HepG2 (cell line): ENCODE results near the gene HPCAL1. TPM values are rescaled to one million over a fixed set of nuclear protein-coding genes. Genes with fewer than 3 reads are reported as not detected.
A peak's percentile ranks its signal among the peaks of the same experiment; 100 is the strongest.

ENCODE experiments used
- ATAC-seq: fragments of 200-7000 bp; cut with Tn5 transposase; 3 replicates; pipeline ENCODE4 v1.9.1; 2020; ENCODE audit warnings: mild to moderate bottlenecking, moderate library complexity
- BruUV-seq: library from RNA; stranded (reverse); fragments of 400-500 nt; replicated peaks from 2 replicates; lab custom pipeline; 2021; lab: Mats Ljungman, UMichigan
- CTCF ChIA-PET: fragments of 300-600 bp; formaldehyde crosslinking; extraction: SDS; loops from one replicate; lab custom pipeline; 2021; ENCODE audit warnings: low total read pairs, inconsistent platforms, low intra/inter-chr PET ratio; lab: Yijun Ruan, JAX
- POLR2A ChIA-PET: fragments of 350-600 bp; sonication (Branson Sonifier 250); formaldehyde crosslinking; loops from one replicate; lab custom pipeline; 2020; ENCODE audit warnings: antibody characterized with exemption, inconsistent platforms; lab: Yijun Ruan, JAX
- DNase-seq: peaks from one replicate; pipeline ENCODE4 v3.0.0-alpha.2; 2015; ENCODE audit warnings: low spot score
- FAIRE-seq: peaks from 3 replicates; lab custom pipeline; 2011; peaks lifted over from hg19 to GRCh38; lab: Jason Lieb, UNC
- H2AFZ ChIP-seq: one replicate; pipeline ENCODE4 v1.6.1; 2011; ENCODE audit warnings: low read length, inconsistent platforms
- H3K27ac ChIP-seq: fragments of 300-600 bp; 3 replicates; pipeline ENCODE4 v1.8.0; 2011; ENCODE audit warnings: mixed run types, mild to moderate bottlenecking, mixed read lengths, low read length, inconsistent platforms; ENCODE audit not compliant: insufficient read depth; ENCODE audit errors: extremely low read length
- H3K27me3 ChIP-seq, 2 experiments: fragments of 200-600 bp in 1 of 2; 2 replicates in 1 of 2; 3 replicates in 1 of 2; pipeline versions ENCODE4 v1.6.0 to v1.8.0; 2011; ENCODE audit warnings: low read length in 2 of 2, mild to moderate bottlenecking in 2 of 2, moderate library complexity in 2 of 2, inconsistent platforms in 1 of 2; ENCODE audit not compliant: insufficient read depth in 2 of 2, control insufficient read depth in 1 of 2
- H3K36me3 ChIP-seq, 2 experiments: fragments of 200-600 bp in 1 of 2; replicated peaks in 1 of 2; 2 replicates in 1 of 2; 3 replicates in 1 of 2; pipeline versions ENCODE4 v1.5.1 to v1.8.0; 2011; ENCODE audit warnings: low read length in 2 of 2, inconsistent platforms in 1 of 2; ENCODE audit not compliant: insufficient read depth in 2 of 2, control insufficient read depth in 1 of 2
- H3K4me1 ChIP-seq: 2 replicates; pipeline ENCODE4 v1.5.1; 2012; ENCODE audit warnings: low read length, inconsistent platforms; ENCODE audit not compliant: insufficient read depth
- H3K4me2 ChIP-seq: 2 replicates; pipeline ENCODE4 v1.6.0; 2011; ENCODE audit warnings: low read depth, low read length, inconsistent platforms
- H3K4me3 ChIP-seq, 3 experiments: fragments of 200-600 bp in 1 of 3; sonication (generic), shearing (Covaris generic) in 1 of 3; replicated peaks in 1 of 3; 2 replicates each; pipeline ENCODE4 v1.5.1; 2011 to 2016; ENCODE audit warnings: low read length in 3 of 3, inconsistent platforms in 2 of 3, low read depth in 2 of 3, mild to moderate bottlenecking in 2 of 3, control low read depth in 1 of 3, mixed read lengths in 1 of 3; ENCODE audit not compliant: insufficient read depth in 1 of 3
- H3K79me2 ChIP-seq: one replicate; pipeline ENCODE4 v1.6.1; 2011; ENCODE audit warnings: low read length, inconsistent platforms; ENCODE audit not compliant: insufficient read depth
- H3K9ac ChIP-seq: 2 replicates; pipeline ENCODE4 v1.6.0; 2011; ENCODE audit warnings: mild to moderate bottlenecking, low read depth, low read length, inconsistent platforms; ENCODE audit not compliant: insufficient read depth
- H3K9me3 ChIP-seq: 2 replicates; pipeline ENCODE4 v1.5.1; 2012; ENCODE audit warnings: mild to moderate bottlenecking, low read length
- H4K20me1 ChIP-seq: 2 replicates; pipeline ENCODE4 v1.6.0; 2011; ENCODE audit warnings: inconsistent platforms, mild to moderate bottlenecking, low read length, moderate library complexity; ENCODE audit not compliant: insufficient read depth
- AGO1 ChIP-seq: fragments of 200-400 bp; formaldehyde crosslinking; IDR thresholded peaks from 2 replicates; pipeline ENCODE4 v1.6.1; 2017; ENCODE audit warnings: mild to moderate bottlenecking, low read depth, low read length, moderate library complexity; ENCODE audit not compliant: poor library complexity, severe bottlenecking
- FOSL2 ChIP-seq: sonication (generic); formaldehyde crosslinking; IDR thresholded peaks from 2 replicates; pipeline ENCODE4 v1.4.0; 2020; ENCODE audit warnings: missing genetic modification reagents
- FOXJ3 ChIP-seq: sonication (generic); formaldehyde crosslinking; IDR thresholded peaks from 2 replicates; pipeline ENCODE4 v1.4.0; 2020; ENCODE audit warnings: missing genetic modification reagents, mild to moderate bottlenecking, borderline replicate concordance
- RBM39 ChIP-seq: fragments of 200-400 bp; formaldehyde crosslinking; IDR thresholded peaks from one replicate; pipeline ENCODE4 v1.6.1; 2018; ENCODE audit warnings: antibody characterized with exemption, mild to moderate bottlenecking, low read depth, low read length; ENCODE audit not compliant: poor library complexity, severe bottlenecking
- RFX1 ChIP-seq: fragments of 450-650 bp; IDR thresholded peaks from 2 replicates; pipeline ENCODE4 v1.6.1; 2017
- RXRB ChIP-seq: IDR thresholded peaks from 2 replicates; pipeline ENCODE4 v1.6.1; 2016; ENCODE audit warnings: borderline replicate concordance, missing genetic modification reagents, missing compliant biosample characterization
- SCMH1 ChIP-seq: sonication (generic); formaldehyde crosslinking; IDR thresholded peaks from 2 replicates; pipeline ENCODE4 v1.9.0; 2021; ENCODE audit warnings: missing genetic modification reagents, mild to moderate bottlenecking, borderline replicate concordance
- SIX1 ChIP-seq: sonication (generic); formaldehyde crosslinking; IDR thresholded peaks from 2 replicates; pipeline ENCODE4 v1.4.0; 2020; ENCODE audit warnings: missing genetic modification reagents, borderline replicate concordance
- ZFP36 ChIP-seq: fragments of 150-350 bp; IDR thresholded peaks from 2 replicates; pipeline ENCODE4 v1.6.1; 2018; ENCODE audit warnings: borderline replicate concordance, low read length, low read depth; ENCODE audit not compliant: partially characterized antibody
- ZNF552 ChIP-seq: sonication (generic); formaldehyde crosslinking; IDR thresholded peaks from 2 replicates; pipeline ENCODE4 v1.9.0; 2022; ENCODE audit warnings: missing genetic modification reagents, mild to moderate bottlenecking, borderline replicate concordance
- ZNF720 ChIP-seq: sonication (generic); formaldehyde crosslinking; IDR thresholded peaks from 2 replicates; pipeline ENCODE4 v1.4.0; 2020; ENCODE audit warnings: missing genetic modification reagents
- ZNF777 ChIP-seq: sonication (generic); formaldehyde crosslinking; IDR thresholded peaks from 2 replicates; pipeline ENCODE4 v1.4.0; 2020; ENCODE audit warnings: missing genetic modification reagents
- WGBS: methylation state at CpG from one replicate; pipeline ENCODE4 v1.1.6; 2017; ENCODE audit warnings: low lambda C conversion rate; 5-methylcytosine and 5-hydroxymethylcytosine counted together
- in situ Hi-C: cut with HindIII; loops from 2 replicates; pipeline ENCODE4 v1.10.0; 2017; ENCODE audit warnings: low pct_unique_long_range_greater_than_20kb; ENCODE audit not compliant: extremely low pct_ligation_motif_present
- intact Hi-C: fragments of 100-400 bp; cut with micrococcal nuclease; formaldehyde crosslinking; loops from one replicate; pipeline ENCODE4 v1.10.0; 2022; ENCODE audit not compliant: unreplicated experiment
- polyA plus RNA-seq, 8 experiments: library from polyadenylated mRNA; depleted of rRNA in 3 of 8; stranded (reverse) in 7 of 8; unstranded in 1 of 8; fragments of >200 nt; fragmentation: Illumina TruSeq in 4 of 8; extraction: Trizol in 4 of 8; gene quantifications; 2 replicates each; pipeline versions ENCODE4 v1.2.1 to v1.2.3, GENCODE V29; 2011 to 2016; ENCODE audit warnings: low read depth in 4 of 8, missing spikeins in 1 of 8, mixed read lengths in 1 of 8; ENCODE audit not compliant: insufficient read depth in 1 of 8
- total RNA-seq, 5 experiments: library from RNA; depleted of rRNA; stranded (reverse); fragments of >200 nt; fragmentation: Illumina TruSeq; extraction: Trizol; gene quantifications; 2 replicates each; pipeline ENCODE4 v1.2.3, GENCODE V29; 2016; ENCODE audit warnings: low read depth in 1 of 5
- TF ChIP-seq, protein P1 (sequence below), 2 experiments: sonication (generic) in 1 of 2; formaldehyde crosslinking in 1 of 2; IDR thresholded peaks; 2 replicates each; pipeline versions ENCODE4 v1.5.1 to v1.6.1; 2011 to 2020; ENCODE audit warnings: borderline replicate concordance in 1 of 2, low read depth in 1 of 2, low read length in 1 of 2, mild to moderate bottlenecking in 1 of 2, missing genetic modification reagents in 1 of 2, moderate library complexity in 1 of 2
- TF ChIP-seq, protein P2 (sequence below): sonication (generic); formaldehyde crosslinking; IDR thresholded peaks from 2 replicates; pipeline ENCODE4 v1.5.0; 2020; ENCODE audit warnings: mild to moderate bottlenecking, missing genetic modification reagents, borderline replicate concordance

HPCAL1 gene
- total and polyA plus RNA-seq, 2 of the 13 experiments (the other 11 are each of a cell fraction or from before 2014, with no cell fraction given): 29.5 to 29.9 TPM

DNA sequence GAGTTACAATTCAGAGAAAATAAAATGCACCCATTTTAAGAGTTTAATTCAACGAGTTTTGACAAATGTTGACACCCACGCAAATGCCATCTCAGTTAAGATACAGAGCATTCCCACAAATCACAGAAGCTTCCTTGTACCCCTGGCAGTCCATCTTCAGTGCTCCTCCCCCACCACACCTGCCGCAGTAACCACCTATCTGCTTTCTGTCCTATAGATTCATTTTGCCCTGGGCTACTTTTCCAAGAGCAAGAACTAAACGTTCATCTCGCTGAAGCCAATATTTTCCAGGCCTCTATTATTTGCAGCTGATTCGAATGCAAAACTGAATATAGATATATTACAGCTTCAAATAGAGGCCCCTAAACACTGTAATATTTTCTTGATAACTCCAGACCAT lies 13.4 kb upstream of the HPCAL1 start:
- no peak for FAIRE-seq
- intact Hi-C loops: no loop called here
- no peaks in the 10 kb centered on the region for H3K79me2 ChIP-seq
- no peaks in the 10 kb centered on the region for H3K36me3 ChIP-seq
- H3K9me3 ChIP-seq: peaks cover 10% of the 10 kb centered on the region
- in situ Hi-C loops: no loop called here
- 69% methylated on average over 6 of the region's 6 CpGs for WGBS
- H3K4me3 ChIP-seq: no peak overlapping the region
- no peaks in the 10 kb centered on the region for H3K27me3 ChIP-seq
- no peak for DNase-seq
- no peak for ATAC-seq
- CTCF ChIA-PET: no interaction called here
- TF ChIP-seq SIX1 (CRISPR knock-in tag): no peak
- TF ChIP-seq ZNF552 (CRISPR knock-in tag): no peak
- no peak for TF ChIP-seq FOXJ3 (CRISPR knock-in tag)
- no peak for TF ChIP-seq ZNF777 (CRISPR knock-in tag)
- TF ChIP-seq SCMH1: no peak
- no peak overlapping the region for H3K9ac ChIP-seq
- no peak overlapping the region for H3K27ac ChIP-seq
- H2AFZ ChIP-seq: no peak overlapping the region
- H4K20me1 ChIP-seq: no peaks in the 10 kb centered on the region
- H3K4me2 ChIP-seq: no peak overlapping the region
- POLR2A ChIA-PET: no interaction called here
- no TSS peak for BruUV-seq
- peaks cover 29% of the 10 kb centered on the region for H3K4me1 ChIP-seq

DNA sequence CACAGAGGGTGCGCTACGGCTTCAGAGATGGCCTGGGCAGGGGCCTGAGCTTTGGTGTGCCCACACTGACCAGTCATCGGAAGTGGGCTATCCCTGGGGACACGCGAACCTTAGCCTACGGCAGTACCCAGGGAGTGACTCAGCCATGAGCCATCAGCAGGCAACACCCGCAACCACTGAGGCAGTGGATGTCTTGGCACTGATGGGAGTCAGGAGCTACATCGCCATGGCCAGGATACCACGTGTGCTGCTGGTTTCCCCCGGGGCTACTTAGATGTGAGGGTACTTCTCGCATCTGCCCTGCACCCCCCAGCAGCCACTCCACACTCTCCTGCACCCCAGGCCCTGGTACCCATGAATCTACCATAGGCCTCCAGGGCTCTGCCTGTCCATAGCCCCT lies 12.8 kb upstream of the HPCAL1 start:
- ChIA-PET POLR2A (no interaction called here), CTCF (no interaction called here)
- Histone ChIP-seq H3K9ac (no peak overlapping the region), H3K4me1 (peaks cover 24% of the 10 kb centered on the region), H3K4me2 (no peak overlapping the region), H4K20me1 (no peaks in the 10 kb centered on the region), H3K9me3 (peaks cover 14% of the 10 kb centered on the region), H2AFZ (no peak overlapping the region), H3K4me3 (no peak overlapping the region), H3K36me3 (no peaks in the 10 kb centered on the region), H3K27ac (no peak overlapping the region), H3K79me2 (no peaks in the 10 kb centered on the region), H3K27me3 (no peaks in the 10 kb centered on the region)
- no TSS peak for BruUV-seq
- no peak for DNase-seq
- in situ Hi-C loops: no loop called here
- ATAC-seq: no peak
- FAIRE-seq: no peak
- intact Hi-C loops: no loop called here
- whole genome bisulfite sequencing: 80% methylated on average over 11 of the region's 11 CpGs
- TF ChIP-seq RFX1 (no peak), ZNF720 (no peak), RBM39 (no peak), RXRB (CRISPR knock-in tag) (no peak), FOSL2 (0 out of 2 replicates have a peak, but pooled peaks have one; percentile 23), ZFP36 (no peak), AGO1 (peak; percentile 58)
- TF ChIP-seq, protein P1, sequence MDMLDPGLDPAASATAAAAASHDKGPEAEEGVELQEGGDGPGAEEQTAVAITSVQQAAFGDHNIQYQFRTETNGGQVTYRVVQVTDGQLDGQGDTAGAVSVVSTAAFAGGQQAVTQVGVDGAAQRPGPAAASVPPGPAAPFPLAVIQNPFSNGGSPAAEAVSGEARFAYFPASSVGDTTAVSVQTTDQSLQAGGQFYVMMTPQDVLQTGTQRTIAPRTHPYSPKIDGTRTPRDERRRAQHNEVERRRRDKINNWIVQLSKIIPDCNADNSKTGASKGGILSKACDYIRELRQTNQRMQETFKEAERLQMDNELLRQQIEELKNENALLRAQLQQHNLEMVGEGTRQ (IDR thresholded peaks at IDR 0.05; ENCODE audit: low read depth, low read length): no peak
- TF ChIP-seq, protein P1 (CRISPR knock-in tag; IDR thresholded peaks at IDR 0.05; ENCODE audit: borderline replicate concordance): no peak
- TF ChIP-seq, protein P2, sequence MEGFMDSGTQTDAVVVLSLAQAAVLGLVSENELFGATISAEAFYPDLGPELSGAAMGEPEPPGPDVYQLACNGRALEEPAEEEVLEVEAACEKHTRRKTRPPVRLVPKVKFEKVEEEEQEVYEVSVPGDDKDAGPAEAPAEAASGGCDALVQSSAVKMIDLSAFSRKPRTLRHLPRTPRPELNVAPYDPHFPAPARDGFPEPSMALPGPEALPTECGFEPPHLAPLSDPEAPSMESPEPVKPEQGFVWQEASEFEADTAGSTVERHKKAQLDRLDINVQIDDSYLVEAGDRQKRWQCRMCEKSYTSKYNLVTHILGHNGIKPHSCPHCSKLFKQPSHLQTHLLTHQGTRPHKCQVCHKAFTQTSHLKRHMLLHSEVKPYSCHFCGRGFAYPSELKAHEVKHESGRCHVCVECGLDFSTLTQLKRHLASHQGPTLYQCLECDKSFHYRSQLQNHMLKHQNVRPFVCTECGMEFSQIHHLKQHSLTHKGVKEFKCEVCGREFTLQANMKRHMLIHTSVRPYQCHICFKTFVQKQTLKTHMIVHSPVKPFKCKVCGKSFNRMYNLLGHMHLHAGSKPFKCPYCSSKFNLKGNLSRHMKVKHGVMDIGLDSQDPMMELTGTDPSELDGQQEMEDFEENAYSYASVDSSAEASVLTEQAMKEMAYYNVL (CRISPR knock-in tag): no peak
